Left ventricle myocardium inferior (tissue), 1 donor: ENCODE measurements around the gene POM121L12. TPM values are rescaled to one million over a fixed set of nuclear protein-coding genes. Genes with fewer than 3 reads are reported as not detected.

Source experiments
- DNase-seq: peaks from one replicate; pipeline ENCODE4 v3.0.0-alpha.2; 2020
- H3K27ac ChIP-seq: fragments of 200-600 bp; replicated peaks from 2 replicates; pipeline ENCODE4 v1.8.0; 2021
- H3K27me3 ChIP-seq: fragments of 200-600 bp; 2 replicates; pipeline ENCODE4 v1.8.0; 2021; ENCODE audit warnings: low read depth
- H3K36me3 ChIP-seq: fragments of 200-600 bp; 2 replicates; pipeline ENCODE4 v1.8.0; 2021
- H3K4me1 ChIP-seq: fragments of 200-600 bp; 2 replicates; pipeline ENCODE4 v1.8.0; 2021
- H3K4me3 ChIP-seq: fragments of 200-600 bp; 2 replicates; pipeline ENCODE4 v1.8.0; 2021; ENCODE audit warnings: mild to moderate bottlenecking, moderate library complexity
- H3K9me3 ChIP-seq: fragments of 200-600 bp; replicated peaks from 2 replicates; pipeline ENCODE4 v1.8.0; 2021
- CTCF ChIP-seq: fragments of 200-600 bp; IDR thresholded peaks from 2 replicates; pipeline ENCODE4 v1.8.0; 2021; ENCODE audit warnings: antibody characterized with exemption, mild to moderate bottlenecking, borderline replicate concordance
- intact Hi-C: fragments of 100-400 bp; cut with micrococcal nuclease; formaldehyde crosslinking; loops from one replicate; pipeline ENCODE4 v1.11.0; 2022
- total RNA-seq: library from RNA; stranded (reverse); fragmentation: NEBNext Ultra II Directional; extraction: Animal tissue kit (Norgen Biotek cat#: 25700); gene quantifications from one replicate; pipeline ENCODE4 v1.2.1, GENCODE V29; 2021
- donor health status: DM: no; HTN: yes; CAD: no; lungs with severe emphysema.

The POM121L12 gene
- total RNA-seq, 1 donor from 2014 or later = not detected

- Histone ChIP-seq H3K27ac (no peak overlapping the region), H3K9me3 (peaks cover 8% of the 10 kb centered on the region), H3K4me1 (no peaks in the 10 kb centered on the region), H3K36me3 (no peaks in the 10 kb centered on the region), H3K27me3 (no peaks in the 10 kb centered on the region), H3K4me3 (no peak overlapping the region)
- no peak for DNase-seq
- no peak for TF ChIP-seq CTCF
- intact Hi-C loops = no loop called here
Observed at GRCh38 chr7:53070883-53071282, 35.5 kb downstream of the POM121L12 start.
